C1 segment of cervical spinal cord (tissue), 14 donors: Measurements from ENCODE around the gene DDR2.

Experiments used
- DNase-seq, 14 donors: peaks; one replicate each; lab custom pipeline; 2025; lab: John Stamatoyannopoulos, UW

DDR2 gene

GRCh38 chr1:162829268-162829667 is 197.0 kb downstream of the DDR2 start:
- no peak for DNase-seq

DNA sequence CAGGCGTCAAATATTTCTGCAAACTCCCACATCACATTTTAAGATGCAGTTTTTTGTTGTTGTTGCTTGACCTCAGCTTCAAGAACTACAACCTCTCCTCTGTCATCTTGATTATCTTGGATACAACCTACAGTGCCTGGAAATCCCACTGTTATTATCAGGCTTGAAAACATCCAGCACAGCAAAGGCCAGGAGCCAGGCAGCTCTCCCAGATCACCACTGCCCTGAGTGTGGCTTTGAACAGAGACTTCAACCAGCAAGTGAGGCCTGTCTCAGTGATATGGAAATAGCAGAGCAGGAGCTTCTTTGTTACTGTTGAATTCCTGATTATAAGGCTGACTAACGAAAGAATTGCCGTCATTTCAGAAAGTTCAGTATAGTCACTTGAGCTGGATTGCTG is 200.2 kb downstream of the DDR2 start:
- DNase-seq, result no peak

DNA sequence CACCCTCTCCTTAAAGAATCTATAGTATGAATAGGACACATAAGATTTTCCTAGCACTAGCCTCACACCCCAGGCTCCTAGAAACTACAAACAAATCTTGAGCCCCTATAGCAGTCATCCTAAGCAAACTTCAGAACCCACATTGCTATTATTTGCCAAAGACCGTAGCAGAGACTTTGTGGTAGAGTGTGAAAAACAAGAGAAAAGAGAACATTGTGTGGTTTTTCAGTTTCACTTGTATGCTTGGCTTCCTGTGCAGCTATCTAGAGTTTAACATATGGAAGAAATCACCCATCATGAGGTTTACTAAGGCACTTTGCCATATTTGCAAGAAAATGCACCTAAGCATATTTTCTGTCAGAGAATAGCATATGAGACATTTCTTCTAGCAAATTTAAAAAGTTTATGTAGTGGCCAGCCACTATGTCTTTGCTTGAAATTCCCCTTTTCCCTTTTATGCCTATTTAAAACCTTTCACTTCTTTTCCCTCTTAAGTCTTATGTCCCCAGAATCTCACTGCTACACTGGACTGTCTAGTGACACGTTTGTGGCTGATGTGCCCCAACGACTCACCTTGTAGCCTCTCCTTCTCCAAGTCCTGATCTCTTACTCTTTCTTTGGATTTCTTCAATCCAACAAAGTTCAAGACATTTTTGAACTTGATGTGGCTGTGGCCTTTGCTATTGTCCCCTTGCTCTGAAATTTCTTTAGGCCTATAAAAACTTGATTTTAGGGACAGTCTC is 203.1 kb downstream of the DDR2 start:
- no peak for DNase-seq
